ENCODE results near the gene C19orf53.

C19orf53 gene

GRCh38 chr19:13796301-13797057, 22.2 kb downstream of the C19orf53 start:
- no peak for DNase-seq

DNA sequence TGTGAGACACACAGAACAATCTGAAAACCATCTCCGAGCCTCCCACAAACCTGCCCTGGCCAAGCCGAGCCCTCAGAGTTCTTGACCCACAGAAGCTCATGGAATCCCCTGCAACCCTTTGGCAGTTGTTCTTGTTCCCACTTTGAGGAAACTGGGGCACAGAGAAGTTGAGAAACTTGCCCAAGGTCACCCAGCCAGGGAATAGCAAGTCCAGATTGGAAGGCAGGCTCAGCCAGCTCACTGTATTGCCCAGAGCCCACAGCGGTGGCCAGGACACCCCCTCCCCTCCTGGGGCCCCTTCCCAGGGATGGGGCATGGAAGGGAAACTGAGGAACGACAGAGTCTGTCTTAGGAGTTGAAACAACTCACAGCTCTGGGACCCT, 22.8 kb downstream of the C19orf53 start:
- no peak for DNase-seq

DNA sequence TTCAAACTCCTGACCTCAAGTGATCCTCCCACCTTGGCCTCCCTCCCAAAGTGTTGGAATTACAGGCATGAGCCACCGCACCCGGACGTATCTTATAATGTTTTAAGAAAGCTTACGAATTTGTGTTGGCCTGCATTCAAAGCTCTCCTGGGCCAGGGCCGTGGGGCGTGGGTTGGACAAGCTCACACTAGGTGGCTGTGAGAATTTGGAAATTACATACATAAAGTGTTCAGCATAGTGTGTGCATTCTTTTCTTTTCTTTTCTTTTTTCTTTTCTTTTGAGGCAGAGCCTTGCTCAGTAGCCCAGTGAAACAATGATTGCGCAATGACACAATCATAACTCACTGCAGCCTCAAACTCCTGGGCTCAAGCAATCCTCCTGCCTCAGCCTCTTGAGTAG, 23.6 kb downstream of the C19orf53 start:
- no peak for DNase-seq

DNA sequence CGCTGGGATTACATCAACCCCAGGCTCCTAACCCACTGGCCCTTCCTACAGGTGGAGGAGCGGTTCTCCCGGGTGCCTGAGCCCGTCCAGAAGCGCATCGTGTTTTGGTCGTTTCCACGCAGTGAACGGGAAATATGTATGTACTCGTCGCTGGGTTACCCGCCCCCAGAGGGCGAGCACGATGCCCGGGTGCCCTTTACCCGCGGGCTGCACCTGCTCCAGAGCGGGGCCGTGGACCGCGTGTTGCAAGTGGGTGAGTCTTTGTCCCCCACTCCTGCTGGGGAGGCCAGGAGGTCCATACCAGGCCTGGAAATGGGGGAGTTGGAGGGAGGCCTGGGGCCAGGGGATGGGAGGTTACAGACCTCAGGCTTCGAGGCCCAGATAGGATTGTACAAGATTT, 25.4 kb downstream of the C19orf53 start:
- no peak for DNase-seq

DNA sequence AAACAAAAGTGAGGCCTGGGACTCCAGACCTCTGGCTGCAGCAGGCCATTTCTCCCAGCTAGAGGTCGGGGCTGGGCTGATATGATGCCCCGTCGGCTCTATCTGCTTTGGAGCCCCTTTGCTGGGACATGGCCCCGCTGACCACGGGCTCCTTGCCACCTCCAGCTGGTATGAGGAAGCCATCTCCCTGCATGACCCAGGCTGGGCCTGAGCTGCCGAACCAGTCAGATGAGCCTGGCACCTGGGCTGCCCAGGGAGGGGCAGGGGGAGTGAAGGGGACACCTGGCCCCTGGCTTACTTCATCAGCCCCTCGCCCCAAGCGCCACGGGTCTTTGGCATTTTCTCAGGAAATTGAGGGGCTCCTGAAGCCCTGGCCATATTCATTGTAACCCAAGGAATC, 28.8 kb downstream of the C19orf53 start:
- DNase-seq = no peak

DNA sequence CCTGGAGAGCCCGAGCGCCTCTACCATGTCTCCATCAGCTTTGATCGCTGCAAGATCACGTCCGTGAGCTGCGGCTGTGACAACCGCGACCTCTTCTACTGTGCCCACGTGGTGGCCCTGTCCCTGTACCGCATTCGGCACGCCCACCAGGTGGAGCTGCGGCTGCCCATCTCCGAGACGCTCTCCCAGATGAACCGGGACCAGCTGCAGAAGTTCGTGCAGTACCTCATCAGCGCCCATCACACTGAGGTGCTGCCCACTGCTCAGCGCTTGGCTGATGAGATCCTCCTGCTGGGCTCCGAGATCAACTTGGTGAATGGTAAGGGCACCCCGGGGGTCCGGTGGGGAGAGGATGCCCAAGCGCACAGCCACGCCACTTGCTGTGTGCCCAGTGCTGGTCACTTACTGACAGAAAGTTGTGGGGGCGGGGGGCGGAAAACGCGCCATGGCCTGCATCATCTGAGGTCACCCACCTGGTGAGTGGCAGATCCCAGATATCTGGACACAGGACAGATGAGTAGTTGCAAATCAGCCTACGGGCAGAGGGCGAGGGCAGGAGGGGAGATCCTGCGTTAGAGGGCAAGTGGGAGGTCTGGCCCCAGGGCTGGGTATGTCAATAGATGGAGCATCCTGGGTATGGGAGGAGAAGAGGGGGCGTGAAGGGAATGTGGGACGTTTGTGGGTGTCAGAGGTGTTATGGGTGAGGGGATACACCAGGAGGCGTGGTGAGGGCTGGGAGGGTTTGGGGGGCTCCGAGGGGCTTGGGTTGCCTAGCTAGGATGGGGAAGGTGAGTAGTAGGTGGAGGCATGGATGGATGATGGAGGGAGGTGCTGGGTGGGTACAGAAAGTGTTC, 30.8 kb downstream of the C19orf53 start:
- no peak for DNase-seq

GRCh38 chr19:13806728-13807127, 32.5 kb downstream of the C19orf53 start:
- DNase-seq = no peak

DNA sequence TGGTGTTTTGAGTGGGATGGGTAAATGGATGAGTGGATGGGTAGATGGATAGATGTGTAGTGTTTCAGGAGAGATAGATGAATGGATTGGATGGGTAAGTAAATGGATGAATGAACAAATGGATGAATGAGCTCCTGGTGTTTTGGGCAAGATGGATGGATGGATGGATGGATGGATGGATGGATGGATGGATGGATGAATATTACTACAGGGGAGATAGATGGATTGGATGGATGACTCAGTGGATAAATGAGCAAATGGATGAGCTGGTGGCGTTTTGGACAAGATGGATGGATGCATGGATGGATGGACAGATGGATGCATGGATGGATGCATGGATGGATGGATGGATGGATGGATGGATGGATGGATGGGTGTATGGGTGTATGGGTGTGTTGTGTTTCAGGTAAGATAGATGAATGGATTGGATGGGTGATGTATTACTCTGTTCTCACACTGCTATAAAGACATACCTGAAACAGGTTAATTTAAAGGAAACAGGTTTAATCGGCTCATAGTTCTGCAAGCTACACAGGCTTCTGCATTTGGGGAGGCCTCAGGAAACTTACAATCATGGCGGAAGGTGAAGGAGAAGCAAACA, 33.3 kb downstream of the C19orf53 start:
- no peak for DNase-seq

GRCh38 chr19:13808856-13809255, 34.6 kb downstream of the C19orf53 start:
- no peak for DNase-seq

DNA sequence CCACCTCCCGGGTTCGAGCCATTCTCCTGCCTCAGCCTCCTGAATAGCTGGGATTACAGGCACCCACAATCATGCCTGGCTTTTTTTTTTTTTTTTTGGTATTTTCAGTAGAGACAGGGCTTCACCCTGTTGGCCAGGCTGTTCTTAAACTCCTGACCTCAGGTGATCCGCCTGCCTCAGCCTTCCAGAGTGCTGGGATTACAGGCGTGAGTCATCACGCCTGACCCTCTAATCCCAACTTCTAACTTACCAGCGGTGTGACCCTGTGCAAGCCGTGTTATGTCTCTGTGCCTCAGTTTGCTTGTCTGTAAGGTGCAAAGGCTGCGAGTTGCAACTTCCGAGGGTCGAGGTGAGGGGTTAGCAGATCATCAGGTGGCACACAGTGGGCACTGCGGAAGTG, 38.3 kb downstream of the C19orf53 start:
- no peak for DNase-seq

DNA sequence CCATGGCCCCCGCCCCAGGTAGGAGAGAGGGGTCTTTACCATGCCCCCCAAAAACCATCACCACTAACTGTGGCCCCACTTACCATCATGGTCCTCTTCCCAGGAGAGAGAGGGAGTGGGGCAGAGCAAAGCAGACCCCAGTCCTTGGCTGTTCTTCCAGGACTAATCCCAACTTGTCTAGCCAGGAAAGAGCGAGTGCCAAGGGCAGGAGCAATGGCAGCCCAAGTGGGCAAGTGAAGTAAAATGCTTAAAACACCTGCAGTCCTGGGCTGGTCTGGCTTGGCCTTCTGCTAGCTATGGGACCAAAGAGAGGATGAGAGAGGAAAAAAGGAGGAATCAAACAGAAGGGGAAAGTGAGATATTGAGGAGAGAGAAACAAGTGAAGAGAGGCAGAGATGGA, 38.9 kb downstream of the C19orf53 start:
- DNase-seq = no peak

- DNase-seq = no peak
Observed at GRCh38 chr19:13814550-13814949, 40.3 kb downstream of the C19orf53 start.

DNA sequence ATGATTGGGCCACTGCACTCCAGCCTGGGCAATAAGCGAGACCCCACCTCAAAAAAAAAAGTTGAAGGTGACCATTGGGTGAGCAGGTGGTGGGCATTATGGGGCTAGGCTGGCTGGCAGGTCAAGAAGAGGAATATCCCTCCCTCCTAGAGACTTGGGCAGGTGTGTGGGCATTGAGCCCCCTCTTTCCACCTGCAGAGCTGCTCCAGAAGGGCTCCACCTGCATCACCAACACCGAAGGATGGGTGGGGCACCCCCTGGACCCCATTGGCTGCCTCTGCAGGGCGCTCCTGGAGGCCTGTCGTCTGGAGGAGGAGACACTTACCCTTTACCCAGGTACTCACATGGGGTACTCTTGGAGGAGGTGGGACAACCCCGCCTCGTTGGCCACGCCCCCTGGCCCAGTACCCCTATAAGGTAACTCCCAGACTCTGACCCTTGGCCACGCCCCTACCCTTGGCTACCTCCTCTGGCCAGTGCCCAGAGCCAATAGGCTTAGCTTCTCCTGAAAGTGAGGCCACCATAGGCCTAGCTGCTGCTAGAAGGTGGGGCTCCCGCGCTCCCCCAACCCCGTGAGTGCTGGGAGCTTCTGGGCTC, 42.9 kb downstream of the C19orf53 start:
- no peak for DNase-seq

DNA sequence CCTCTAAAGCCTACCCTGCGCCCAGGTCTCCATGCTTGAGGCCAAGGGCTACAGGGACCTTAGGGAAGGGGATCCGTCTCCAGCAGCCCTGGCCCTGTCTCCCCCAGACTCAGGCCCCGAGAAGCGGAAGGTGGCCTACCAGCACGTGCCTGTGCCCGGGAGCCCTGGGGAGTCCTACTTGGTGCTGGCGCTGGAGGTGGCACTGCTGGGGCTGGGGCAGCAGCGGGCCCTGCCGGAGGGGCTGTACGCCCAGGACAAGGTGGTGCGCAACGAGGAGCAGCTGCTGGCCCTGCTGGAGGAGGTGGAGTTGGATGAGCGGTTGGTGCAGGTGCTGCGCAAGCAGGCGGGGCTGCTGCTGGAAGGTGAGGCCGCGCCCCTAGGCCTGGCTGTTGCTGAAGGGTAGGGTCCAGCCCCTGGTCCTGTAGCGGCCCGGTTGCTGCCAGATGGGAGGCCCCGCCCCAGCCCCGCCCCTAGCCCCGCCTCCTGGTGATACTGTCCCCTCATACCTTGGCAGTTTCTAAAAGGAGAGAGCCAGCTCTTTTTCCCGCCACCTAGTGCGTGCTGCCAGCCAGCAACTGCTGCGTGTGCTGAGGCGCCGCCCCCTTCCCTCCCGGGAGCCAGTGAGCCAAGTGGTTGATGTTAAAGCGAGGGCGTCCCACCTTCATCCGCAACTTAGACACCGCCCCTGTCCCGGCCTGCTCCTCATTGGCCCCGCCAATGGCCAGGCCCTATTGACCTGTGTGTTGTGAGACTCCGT, 43.5 kb downstream of the C19orf53 start:
- DNase-seq = no peak

DNA sequence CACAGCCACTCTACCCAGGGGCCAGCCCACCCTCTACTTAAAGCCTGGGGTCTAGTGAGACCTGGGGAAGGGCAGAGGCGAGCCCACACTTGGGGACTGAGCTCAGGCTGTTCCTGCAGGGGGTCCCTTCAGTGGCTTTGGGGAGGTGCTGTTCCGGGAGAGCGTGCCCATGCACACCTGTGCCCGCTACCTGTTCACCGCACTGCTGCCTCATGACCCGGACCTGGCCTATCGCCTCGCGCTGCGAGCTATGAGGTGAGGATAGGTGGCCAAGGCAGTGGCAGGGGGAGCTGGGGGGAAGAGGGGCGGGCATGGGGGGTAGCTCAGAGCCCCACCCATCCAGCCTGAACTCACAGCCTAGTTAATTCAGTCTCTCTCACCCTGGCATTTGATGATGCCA, 45.0 kb downstream of the C19orf53 start:
- DNase-seq = no peak

DNA sequence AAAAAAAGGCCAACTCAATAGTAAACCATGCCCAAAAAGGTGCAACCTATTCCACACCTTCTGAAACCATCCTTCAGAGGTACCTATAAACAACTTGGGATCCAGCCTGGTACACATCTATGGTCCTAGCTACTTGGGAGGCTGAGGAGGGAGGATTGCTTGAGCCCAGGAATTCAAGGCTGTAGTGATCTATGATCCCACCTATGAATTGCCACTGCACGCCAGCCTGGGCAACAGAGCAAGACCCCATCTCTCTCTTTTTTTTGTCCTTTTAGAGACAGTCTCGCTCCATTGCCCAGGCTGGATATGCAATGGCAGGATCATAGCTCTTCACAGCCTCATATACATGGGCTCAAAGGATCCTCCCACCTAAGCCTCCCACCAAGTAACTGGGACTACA, 47.0 kb downstream of the C19orf53 start:
- no peak for DNase-seq

DNA sequence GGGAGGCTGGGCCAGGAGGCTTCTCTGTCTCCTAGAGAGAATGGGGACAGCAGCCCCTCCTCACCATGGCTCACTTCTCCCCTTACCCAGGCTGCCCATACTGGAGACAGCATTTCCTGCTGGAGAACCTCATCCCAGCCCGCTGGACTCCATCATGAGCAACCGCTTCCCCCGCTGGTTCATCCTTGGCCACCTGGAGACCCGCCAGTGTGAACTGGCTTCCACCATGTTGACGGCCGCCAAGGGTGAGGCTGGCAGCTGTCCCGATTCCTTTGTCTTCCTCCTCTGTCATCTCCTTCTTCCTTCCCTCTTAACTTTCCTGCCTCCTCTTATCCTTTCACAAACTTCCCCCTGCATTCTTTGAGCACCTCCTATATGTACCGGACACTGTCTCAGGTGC, 49.0 kb downstream of the C19orf53 start:
- DNase-seq = no peak

GRCh38 chr19:13823901-13824300, 49.6 kb downstream of the C19orf53 start:
- DNase-seq = no peak

DNA sequence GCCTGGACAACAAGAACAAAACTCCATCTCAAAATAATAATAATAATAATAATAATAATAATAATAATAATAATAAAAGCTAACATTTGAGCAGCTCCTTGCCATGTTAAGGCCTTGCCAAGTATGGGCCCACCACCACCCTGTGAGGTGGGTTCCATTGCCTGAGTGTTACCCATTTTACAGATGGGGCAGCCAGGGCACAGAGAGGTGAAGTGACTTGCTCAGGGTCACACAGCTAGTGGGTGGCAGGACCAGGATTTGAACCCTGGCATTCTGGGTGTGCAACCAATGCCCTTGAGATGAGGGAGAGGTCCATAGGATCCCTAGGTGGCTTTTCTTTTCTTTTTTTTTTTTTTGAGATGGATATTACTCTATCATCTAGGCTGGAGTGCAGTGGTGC, 50.4 kb downstream of the C19orf53 start:
- no peak for DNase-seq

DNA sequence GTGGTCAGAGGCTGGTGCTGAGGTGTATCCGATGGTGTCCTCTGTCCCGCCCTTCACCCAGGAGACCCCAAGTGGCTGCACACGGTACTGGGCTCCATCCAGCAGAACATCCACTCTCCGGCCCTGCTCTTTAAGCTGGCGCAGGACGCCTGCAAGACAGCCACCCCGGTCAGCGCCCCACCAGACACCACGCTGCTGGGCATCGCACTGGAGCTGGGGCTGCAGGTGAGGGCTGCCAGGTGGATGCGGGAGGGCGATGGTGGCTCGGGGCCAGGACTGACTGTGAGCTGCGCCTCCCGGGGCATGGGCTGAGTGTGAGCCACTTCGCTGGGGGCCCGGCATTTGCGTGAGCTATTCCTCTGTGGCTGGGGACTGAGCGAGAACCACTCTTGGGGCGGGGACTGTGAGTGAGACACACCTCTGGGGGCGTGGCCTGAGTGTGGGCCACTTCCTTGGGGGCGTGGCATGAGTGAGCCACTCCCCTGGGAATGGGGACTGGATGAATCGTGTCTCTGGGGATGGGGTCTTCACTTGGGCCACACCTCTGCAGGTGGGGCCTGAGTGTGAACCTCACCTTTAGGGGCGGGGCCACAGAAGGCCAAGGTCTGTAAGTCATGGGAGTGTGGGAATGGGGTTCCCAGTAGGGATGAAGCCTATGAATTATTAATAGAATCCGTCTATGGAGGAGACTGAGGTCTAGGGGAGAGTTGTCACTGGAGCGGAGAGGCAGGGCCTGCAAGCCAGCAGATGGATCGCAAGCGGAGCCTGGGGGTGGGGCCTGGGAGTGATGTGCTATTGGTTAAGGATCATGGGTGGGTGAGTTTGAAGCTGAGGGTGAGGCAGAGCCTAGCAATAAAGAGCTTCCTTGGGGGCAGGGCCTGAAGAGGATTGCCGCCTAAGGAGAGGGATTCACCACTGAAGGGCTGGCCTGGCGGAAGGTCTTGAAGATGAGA, 51.5 kb downstream of the C19orf53 start:
- DNase-seq = no peak

DNA sequence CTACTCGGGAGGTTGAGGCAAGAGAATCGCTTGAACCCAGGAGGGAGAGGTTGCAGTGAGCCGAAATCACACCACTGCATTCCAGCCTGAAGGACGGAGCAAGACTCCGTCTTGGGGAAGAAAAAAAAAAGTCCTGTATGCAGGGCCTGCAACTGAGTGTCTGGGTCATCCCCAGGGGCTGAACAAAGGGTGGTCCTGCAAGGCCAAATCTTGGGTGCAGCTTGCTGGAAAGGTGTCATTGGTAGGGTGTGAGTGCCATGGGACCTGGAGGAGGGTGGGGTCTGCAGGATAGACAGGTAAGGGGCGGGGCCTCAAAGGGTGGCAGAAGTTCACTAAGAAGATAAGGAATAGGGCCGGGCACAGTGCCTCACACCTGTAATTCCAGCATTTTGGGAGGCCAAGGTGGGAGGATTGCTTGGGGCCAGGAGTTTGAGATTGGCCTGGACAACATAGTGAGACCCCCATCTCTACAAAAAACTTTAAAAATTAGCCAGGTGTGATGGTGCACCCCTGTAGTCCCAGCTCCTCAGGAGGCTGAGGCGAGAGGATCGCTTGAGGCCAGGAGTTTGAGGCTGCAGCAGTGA, 52.5 kb downstream of the C19orf53 start:
- no peak for DNase-seq
